ENCODE measurements around the gene PTPRO.

- TF ChIP-seq, protein P1, sequence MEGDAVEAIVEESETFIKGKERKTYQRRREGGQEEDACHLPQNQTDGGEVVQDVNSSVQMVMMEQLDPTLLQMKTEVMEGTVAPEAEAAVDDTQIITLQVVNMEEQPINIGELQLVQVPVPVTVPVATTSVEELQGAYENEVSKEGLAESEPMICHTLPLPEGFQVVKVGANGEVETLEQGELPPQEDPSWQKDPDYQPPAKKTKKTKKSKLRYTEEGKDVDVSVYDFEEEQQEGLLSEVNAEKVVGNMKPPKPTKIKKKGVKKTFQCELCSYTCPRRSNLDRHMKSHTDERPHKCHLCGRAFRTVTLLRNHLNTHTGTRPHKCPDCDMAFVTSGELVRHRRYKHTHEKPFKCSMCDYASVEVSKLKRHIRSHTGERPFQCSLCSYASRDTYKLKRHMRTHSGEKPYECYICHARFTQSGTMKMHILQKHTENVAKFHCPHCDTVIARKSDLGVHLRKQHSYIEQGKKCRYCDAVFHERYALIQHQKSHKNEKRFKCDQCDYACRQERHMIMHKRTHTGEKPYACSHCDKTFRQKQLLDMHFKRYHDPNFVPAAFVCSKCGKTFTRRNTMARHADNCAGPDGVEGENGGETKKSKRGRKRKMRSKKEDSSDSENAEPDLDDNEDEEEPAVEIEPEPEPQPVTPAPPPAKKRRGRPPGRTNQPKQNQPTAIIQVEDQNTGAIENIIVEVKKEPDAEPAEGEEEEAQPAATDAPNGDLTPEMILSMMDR (IDR thresholded peaks at IDR 0.05) = no peak
- TF ChIP-seq POLR2A (IDR thresholded peaks at IDR 0.05) = no peak
Measured at GRCh38 chr12:15646581-15646980, 324.3 kb downstream of the PTPRO start.

Data from body of pancreas (tissue), 4 donors.